Testis (tissue), 2 donors: Measurements from ENCODE around the gene FHAD1.

Experiments used
- CTCF ChIP-seq, 3 experiments: fragments of 450-650 bp in 2 of 3; fragments of 200-600 bp in 1 of 3; sonication (generic) in 1 of 3; IDR thresholded peaks; one replicate each; pipeline ENCODE4 v1.5.1; 2016 to 2019; ENCODE audit warnings: antibody characterized with exemption in 3 of 3, mild to moderate bottlenecking in 2 of 3, moderate library complexity in 1 of 3
- POLR2A ChIP-seq: fragments of 450-650 bp; IDR thresholded peaks from one replicate; pipeline ENCODE4 v1.6.1; 2017; ENCODE audit warnings: antibody characterized with exemption, mild to moderate bottlenecking, moderate library complexity

GRCh38 chr1:15410884-15411245, 163.8 kb downstream of the FHAD1 start:
- TF ChIP-seq CTCF (IDR thresholded peaks at IDR 0.05) = no peak
- TF ChIP-seq POLR2A = no peak
